WTC11 (cell line): ENCODE results near the gene KRT20. TPM values are rescaled to one million over a fixed set of nuclear protein-coding genes. Genes with fewer than 3 reads are reported as not detected.

ENCODE experiments used
- ATAC-seq: fragments of 200-7000 bp; cut with Tn5 transposase; 2 replicates; pipeline ENCODE4 v1.10.0; 2021; ENCODE audit warnings: mild to moderate bottlenecking, moderate library complexity
- CTCF ChIA-PET: fragments of 300-600 bp; sonication (Branson Sonifier 250); formaldehyde crosslinking; loops from one replicate; lab custom pipeline; 2021; ENCODE audit warnings: antibody characterized with exemption; lab: Charles Lee
- POLR2A ChIA-PET: fragments of 350-600 bp; sonication (Branson Sonifier 250); formaldehyde crosslinking; loops from one replicate; lab custom pipeline; 2021; ENCODE audit warnings: antibody characterized with exemption; lab: Charles Lee
- DNase-seq: peaks from one replicate; pipeline ENCODE4 v3.0.0; 2021; ENCODE audit warnings: low spot score
- H3K27ac Mint-ChIP-seq: 2 replicates; pipeline ENCODE4 v1.8.0; 2021; ENCODE audit warnings: mixed read lengths
- H3K27me3 Mint-ChIP-seq: 2 replicates; pipeline ENCODE4 v1.8.0; 2021; ENCODE audit warnings: low read depth, mild to moderate bottlenecking, moderate library complexity, mixed read lengths
- H3K36me3 Mint-ChIP-seq: 2 replicates; pipeline ENCODE4 v1.8.0; 2021; ENCODE audit warnings: mixed read lengths
- H3K4me1 Mint-ChIP-seq: 2 replicates; pipeline ENCODE4 v1.8.0; 2022; ENCODE audit warnings: mixed read lengths
- H3K4me3 Mint-ChIP-seq: 2 replicates; pipeline ENCODE4 v1.8.0; 2021; ENCODE audit warnings: mild to moderate bottlenecking, moderate library complexity, mixed read lengths
- H3K9me3 Mint-ChIP-seq: 2 replicates; pipeline ENCODE4 v1.8.0; 2021; ENCODE audit warnings: mixed read lengths
- ELF4 ChIP-seq: sonication (generic); formaldehyde crosslinking; IDR thresholded peaks from 2 replicates; pipeline ENCODE4 v1.8.1; 2022; ENCODE audit warnings: low read depth, mild to moderate bottlenecking, moderate library complexity, missing genetic modification reagents
- FOXP4 ChIP-seq: sonication (generic); formaldehyde crosslinking; IDR thresholded peaks from 2 replicates; pipeline ENCODE4 v1.8.0; 2022; ENCODE audit warnings: mild to moderate bottlenecking, missing genetic modification reagents
- GTF2I ChIP-seq: fragments of 250-450 bp; sonication (Bioruptor Pico); conservative IDR thresholded peaks from 2 replicates; pipeline ENCODE4 v1.4.0; 2021; ENCODE audit warnings: mild to moderate bottlenecking
- NFYB ChIP-seq: sonication (generic); formaldehyde crosslinking; conservative IDR thresholded peaks from 2 replicates; pipeline ENCODE4 v1.8.0; 2022; ENCODE audit warnings: low read depth, missing genetic modification reagents
- SMAD3 ChIP-seq: sonication (generic); formaldehyde crosslinking; IDR thresholded peaks from 2 replicates; pipeline ENCODE4 v1.8.0; 2022; ENCODE audit warnings: missing genetic modification reagents, mild to moderate bottlenecking, borderline replicate concordance
- SMAD4 ChIP-seq: sonication (generic); formaldehyde crosslinking; IDR thresholded peaks from 2 replicates; pipeline ENCODE4 v1.8.0; 2022; ENCODE audit warnings: mild to moderate bottlenecking, missing genetic modification reagents
- SOX15 ChIP-seq: fragments of 250-450 bp; sonication (Bioruptor Pico); IDR thresholded peaks from 2 replicates; pipeline ENCODE4 v1.9.0; 2021; ENCODE audit warnings: mild to moderate bottlenecking
- TEAD4 ChIP-seq: sonication (generic); formaldehyde crosslinking; IDR thresholded peaks from 2 replicates; pipeline ENCODE4 v1.8.0; 2022; ENCODE audit warnings: mild to moderate bottlenecking, missing genetic modification reagents
- USF2 ChIP-seq: sonication (generic); formaldehyde crosslinking; IDR thresholded peaks from 2 replicates; pipeline ENCODE4 v1.8.1; 2023; ENCODE audit warnings: mild to moderate bottlenecking, missing genetic modification reagents, moderate library complexity
- ZBTB21 ChIP-seq: sonication (generic); formaldehyde crosslinking; IDR thresholded peaks from 2 replicates; pipeline ENCODE4 v1.8.1; 2023; ENCODE audit warnings: mild to moderate bottlenecking, missing genetic modification reagents, borderline replicate concordance
- ZNF121 ChIP-seq: sonication (generic); formaldehyde crosslinking; IDR thresholded peaks from 2 replicates; pipeline ENCODE4 v1.8.0; 2023; ENCODE audit warnings: missing genetic modification reagents
- ZNF138 ChIP-seq: sonication (generic); formaldehyde crosslinking; conservative IDR thresholded peaks from 2 replicates; pipeline ENCODE4 v1.8.1; 2022; ENCODE audit warnings: mild to moderate bottlenecking, moderate library complexity, missing genetic modification reagents
- ZNF232 ChIP-seq: sonication (generic); formaldehyde crosslinking; IDR thresholded peaks from 2 replicates; pipeline ENCODE4 v1.8.0; 2022; ENCODE audit warnings: mild to moderate bottlenecking, missing genetic modification reagents
- ZNF396 ChIP-seq: fragments of 250-450 bp; sonication (Bioruptor Pico); IDR thresholded peaks from 2 replicates; pipeline ENCODE4 v1.8.0; 2021; ENCODE audit warnings: mild to moderate bottlenecking, moderate library complexity, borderline replicate concordance
- ZNF416 ChIP-seq: fragments of 250-450 bp; sonication (Bioruptor Pico); IDR thresholded peaks from 2 replicates; pipeline ENCODE4 v1.9.0; 2021; ENCODE audit warnings: mild to moderate bottlenecking, inconsistent platforms
- total RNA-seq: library from RNA; stranded (reverse); gene quantifications from 3 replicates; pipeline ENCODE4 v1.2.3, GENCODE V29; 2021
- TF ChIP-seq, protein P1 (sequence below): sonication (generic); formaldehyde crosslinking; IDR thresholded peaks from 2 replicates; pipeline ENCODE4 v1.8.0; 2022; ENCODE audit warnings: missing genetic modification reagents
- TF ChIP-seq, protein P2 (sequence below): fragments of 250-450 bp; sonication (Bioruptor Pico); IDR thresholded peaks from 2 replicates; pipeline ENCODE4 v1.8.0; 2021; ENCODE audit warnings: mild to moderate bottlenecking
- TF ChIP-seq, protein P3 (sequence below): fragments of 250-450 bp; sonication (Bioruptor Pico); IDR thresholded peaks from 2 replicates; pipeline ENCODE4 v1.9.0; 2021; ENCODE audit warnings: mild to moderate bottlenecking

Gene KRT20
- total RNA-seq, 1 experiment from 2014 or later: 0.42 TPM

DNA sequence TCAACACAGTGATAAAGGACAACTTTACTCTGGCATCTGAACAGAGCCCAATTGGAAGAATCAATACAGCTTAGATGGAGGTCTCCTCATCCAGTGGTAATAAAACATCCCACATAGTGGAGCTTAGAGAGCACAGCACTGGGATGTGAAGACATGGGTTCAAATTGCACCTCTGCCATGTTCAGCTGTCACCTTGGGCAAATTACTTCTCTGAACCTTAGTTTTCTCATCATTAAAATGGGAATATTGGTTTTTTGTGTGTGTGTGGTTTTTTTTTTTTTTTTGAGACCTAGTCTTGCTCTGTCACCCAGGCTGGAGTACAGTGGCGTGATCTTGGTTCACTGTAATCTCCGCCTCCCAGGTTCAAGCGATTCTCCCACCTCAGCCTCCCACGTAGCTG lies 49.0 kb downstream of the KRT20 start (continued):
- TF ChIP-seq, protein P1, sequence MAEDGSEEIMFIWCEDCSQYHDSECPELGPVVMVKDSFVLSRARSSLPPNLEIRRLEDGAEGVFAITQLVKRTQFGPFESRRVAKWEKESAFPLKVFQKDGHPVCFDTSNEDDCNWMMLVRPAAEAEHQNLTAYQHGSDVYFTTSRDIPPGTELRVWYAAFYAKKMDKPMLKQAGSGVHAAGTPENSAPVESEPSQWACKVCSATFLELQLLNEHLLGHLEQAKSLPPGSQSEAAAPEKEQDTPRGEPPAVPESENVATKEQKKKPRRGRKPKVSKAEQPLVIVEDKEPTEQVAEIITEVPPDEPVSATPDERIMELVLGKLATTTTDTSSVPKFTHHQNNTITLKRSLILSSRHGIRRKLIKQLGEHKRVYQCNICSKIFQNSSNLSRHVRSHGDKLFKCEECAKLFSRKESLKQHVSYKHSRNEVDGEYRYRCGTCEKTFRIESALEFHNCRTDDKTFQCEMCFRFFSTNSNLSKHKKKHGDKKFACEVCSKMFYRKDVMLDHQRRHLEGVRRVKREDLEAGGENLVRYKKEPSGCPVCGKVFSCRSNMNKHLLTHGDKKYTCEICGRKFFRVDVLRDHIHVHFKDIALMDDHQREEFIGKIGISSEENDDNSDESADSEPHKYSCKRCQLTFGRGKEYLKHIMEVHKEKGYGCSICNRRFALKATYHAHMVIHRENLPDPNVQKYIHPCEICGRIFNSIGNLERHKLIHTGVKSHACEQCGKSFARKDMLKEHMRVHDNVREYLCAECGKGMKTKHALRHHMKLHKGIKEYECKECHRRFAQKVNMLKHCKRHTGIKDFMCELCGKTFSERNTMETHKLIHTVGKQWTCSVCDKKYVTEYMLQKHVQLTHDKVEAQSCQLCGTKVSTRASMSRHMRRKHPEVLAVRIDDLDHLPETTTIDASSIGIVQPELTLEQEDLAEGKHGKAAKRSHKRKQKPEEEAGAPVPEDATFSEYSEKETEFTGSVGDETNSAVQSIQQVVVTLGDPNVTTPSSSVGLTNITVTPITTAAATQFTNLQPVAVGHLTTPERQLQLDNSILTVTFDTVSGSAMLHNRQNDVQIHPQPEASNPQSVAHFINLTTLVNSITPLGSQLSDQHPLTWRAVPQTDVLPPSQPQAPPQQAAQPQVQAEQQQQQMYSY: no peak
- TF ChIP-seq, protein P2, sequence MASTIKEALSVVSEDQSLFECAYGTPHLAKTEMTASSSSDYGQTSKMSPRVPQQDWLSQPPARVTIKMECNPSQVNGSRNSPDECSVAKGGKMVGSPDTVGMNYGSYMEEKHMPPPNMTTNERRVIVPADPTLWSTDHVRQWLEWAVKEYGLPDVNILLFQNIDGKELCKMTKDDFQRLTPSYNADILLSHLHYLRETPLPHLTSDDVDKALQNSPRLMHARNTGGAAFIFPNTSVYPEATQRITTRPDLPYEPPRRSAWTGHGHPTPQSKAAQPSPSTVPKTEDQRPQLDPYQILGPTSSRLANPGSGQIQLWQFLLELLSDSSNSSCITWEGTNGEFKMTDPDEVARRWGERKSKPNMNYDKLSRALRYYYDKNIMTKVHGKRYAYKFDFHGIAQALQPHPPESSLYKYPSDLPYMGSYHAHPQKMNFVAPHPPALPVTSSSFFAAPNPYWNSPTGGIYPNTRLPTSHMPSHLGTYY (CRISPR knock-in tag): no peak
- no peak for TF ChIP-seq SMAD4 (CRISPR knock-in tag)
- TF ChIP-seq ZBTB21 (CRISPR knock-in tag): no peak
- TF ChIP-seq TEAD4 (CRISPR knock-in tag): no peak
- TF ChIP-seq GTF2I: no peak
- TF ChIP-seq SOX15 (CRISPR knock-in tag): no peak

DNA sequence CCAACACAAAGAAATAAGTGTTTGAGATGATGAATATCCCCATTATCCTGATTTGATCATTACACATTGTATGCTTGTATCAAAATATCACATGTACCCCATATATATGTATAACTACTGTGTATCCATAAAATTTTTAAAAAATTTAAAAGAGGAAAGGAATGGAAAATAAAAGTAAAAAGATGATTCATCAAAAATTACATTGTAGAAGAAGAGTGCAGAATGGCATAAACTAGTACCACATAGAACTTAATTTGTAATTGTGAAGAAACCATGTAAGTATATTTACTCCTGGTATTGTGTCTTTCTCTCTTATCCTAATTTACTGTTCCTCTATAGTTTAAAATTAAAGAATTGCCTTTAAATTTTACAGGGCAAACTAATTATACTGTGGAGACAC lies 51.2 kb downstream of the KRT20 start:
- H3K4me3 Mint-ChIP-seq: no peak overlapping the region
- H3K36me3 Mint-ChIP-seq: peaks cover 4% of the 10 kb centered on the region; the same call in 1 of the 2 replicates
- no peak for DNase-seq
- TF ChIP-seq NFYB (CRISPR knock-in tag) (no peak), ZNF138 (CRISPR knock-in tag) (no peak), ZNF416 (CRISPR knock-in tag) (no peak), FOXP4 (no peak), TEAD4 (CRISPR knock-in tag) (no peak), ZNF232 (no peak), SMAD3 (no peak), ELF4 (CRISPR knock-in tag) (no peak), ZNF121 (CRISPR knock-in tag) (no peak), USF2 (CRISPR knock-in tag) (no peak), ZNF396 (no peak)
- TF ChIP-seq, protein P3, sequence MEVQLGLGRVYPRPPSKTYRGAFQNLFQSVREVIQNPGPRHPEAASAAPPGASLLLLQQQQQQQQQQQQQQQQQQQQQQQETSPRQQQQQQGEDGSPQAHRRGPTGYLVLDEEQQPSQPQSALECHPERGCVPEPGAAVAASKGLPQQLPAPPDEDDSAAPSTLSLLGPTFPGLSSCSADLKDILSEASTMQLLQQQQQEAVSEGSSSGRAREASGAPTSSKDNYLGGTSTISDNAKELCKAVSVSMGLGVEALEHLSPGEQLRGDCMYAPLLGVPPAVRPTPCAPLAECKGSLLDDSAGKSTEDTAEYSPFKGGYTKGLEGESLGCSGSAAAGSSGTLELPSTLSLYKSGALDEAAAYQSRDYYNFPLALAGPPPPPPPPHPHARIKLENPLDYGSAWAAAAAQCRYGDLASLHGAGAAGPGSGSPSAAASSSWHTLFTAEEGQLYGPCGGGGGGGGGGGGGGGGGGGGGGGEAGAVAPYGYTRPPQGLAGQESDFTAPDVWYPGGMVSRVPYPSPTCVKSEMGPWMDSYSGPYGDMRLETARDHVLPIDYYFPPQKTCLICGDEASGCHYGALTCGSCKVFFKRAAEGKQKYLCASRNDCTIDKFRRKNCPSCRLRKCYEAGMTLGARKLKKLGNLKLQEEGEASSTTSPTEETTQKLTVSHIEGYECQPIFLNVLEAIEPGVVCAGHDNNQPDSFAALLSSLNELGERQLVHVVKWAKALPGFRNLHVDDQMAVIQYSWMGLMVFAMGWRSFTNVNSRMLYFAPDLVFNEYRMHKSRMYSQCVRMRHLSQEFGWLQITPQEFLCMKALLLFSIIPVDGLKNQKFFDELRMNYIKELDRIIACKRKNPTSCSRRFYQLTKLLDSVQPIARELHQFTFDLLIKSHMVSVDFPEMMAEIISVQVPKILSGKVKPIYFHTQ (CRISPR knock-in tag): no peak
- H3K9me3 Mint-ChIP-seq: peaks cover 4% of the 10 kb centered on the region; the same call in 1 of the 2 replicates
- H3K27ac Mint-ChIP-seq: no peak overlapping the region
- peaks cover 5% of the 10 kb centered on the region for H3K4me1 Mint-ChIP-seq
- H3K27me3 Mint-ChIP-seq: peaks cover 91% of the 10 kb centered on the region
- POLR2A ChIA-PET: no interaction called here
- CTCF ChIA-PET: no interaction called here
- ATAC-seq: no peak
